COLO668 (cell line): Measurements from ENCODE around the gene AGO1.
"Not testable (repeated sequence)": the region's sequence is repeated elsewhere in the genome, so short reads cannot be mapped to it uniquely, and the experiment has no call there.

ENCODE experiments used
- DNase-seq: peaks from one replicate; lab custom pipeline; 2025; ENCODE audit not compliant: unreplicated experiment; lab: John Stamatoyannopoulos, UW

The AGO1 gene

DNA sequence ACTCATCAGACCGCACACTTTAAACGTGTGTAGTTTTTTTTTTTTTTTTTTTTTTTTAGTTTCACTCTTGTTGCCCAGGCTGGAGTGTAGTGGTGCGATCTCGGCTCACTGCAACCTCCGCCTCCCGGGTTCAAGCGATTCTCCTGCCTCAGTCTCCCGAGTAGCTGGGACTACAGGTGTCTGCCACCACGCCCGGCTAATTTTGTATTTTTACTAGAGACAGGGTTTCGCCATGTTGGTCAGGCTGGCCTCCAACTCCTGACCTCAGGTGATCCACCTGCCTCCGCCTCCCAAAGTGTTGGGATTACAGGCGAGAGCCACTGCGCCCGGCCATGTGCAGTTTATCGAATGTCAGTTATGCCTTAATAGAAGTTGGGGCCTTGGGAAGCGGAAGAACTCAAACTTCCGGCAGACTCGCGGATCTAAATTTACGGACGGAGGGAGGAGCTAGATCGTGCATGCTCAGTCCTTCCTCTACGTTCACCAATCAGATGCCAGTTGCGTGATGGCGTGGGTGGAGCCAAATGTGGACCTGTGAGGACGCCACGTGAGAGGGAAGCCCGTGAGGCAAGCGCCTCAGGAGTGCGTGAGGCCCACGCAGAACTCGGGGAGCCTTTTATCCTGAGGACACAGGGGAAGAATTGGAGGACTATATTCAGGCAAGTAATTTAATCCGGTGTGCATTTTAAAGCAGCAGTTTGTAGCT, 13.6 kb upstream of the AGO1 start:
- DNase-seq: not testable (repeated sequence)

DNA sequence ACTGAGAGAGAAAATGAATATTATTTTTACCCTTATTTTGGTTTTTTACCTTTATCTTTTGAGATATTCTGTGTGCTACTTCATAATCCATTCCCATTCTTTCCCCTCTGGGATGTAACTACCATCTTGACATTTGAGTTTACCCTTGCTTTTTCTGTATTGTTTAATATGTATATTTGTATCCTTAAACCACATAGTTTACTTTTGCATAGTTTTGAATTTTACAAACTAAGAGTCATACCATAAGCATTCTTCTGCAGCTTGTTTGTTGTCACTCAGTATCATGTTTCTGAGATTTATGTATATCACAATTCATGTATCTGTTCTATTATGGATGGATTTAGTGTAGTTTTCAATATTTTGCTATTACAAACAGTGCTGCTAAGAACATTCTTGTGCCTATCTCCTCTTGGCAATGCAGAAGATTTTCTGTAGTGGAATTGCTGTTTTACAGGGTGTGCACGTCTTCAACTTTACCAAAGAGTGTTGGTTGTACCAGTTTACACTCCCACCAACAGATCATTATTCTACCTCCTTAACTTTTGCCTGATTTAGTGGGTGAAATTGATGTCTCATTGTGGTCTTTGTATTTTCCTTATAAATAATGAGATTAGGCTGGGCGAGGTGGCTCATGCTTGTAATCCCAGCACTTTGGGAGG, 12.2 kb upstream of the AGO1 start:
- DNase-seq: no peak

DNA sequence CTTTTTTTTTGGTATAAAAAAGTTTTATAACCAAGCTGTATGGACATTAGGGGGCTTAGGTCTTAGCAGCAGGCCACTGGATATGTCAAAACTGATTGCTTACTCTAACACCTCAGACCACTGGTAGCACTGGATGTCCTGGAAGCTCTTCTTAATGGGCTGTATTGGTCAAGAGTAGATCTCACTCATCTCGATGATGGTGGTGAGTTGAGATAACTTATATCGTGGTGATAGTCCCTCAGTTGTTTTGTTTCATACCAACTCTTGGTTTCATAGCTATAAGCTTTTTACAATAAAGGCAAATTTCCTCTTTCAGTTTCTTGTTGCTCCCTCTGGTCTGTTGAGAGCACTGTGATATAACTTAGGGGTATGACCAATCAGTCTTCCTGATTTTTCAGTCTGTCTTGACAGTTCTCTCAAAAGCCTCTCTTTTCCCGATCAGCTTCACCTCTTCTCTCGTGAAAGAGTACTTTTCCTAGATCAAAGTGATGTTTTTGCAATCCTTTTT, 9.7 kb upstream of the AGO1 start:
- DNase-seq: no peak

DNA sequence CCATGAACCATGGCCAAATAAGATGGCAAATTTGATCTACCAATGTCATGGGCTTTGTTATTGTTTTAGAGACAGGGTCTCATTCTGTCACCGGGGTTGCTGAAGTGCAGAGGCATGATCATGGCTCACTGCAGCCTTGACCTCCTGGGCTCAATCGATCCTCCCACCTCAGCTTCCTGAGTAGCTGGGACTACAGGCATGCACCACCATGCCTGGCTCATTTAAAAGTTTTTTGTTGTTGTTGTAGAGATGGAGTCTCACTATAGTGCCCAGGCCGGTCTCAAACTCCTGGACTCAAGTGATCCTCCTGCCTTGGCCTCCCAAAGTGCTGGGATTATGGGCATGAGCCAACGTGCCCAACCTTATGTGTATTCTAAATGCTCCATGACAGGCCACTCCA, 8.9 kb upstream of the AGO1 start:
- DNase-seq: not testable (repeated sequence)

DNA sequence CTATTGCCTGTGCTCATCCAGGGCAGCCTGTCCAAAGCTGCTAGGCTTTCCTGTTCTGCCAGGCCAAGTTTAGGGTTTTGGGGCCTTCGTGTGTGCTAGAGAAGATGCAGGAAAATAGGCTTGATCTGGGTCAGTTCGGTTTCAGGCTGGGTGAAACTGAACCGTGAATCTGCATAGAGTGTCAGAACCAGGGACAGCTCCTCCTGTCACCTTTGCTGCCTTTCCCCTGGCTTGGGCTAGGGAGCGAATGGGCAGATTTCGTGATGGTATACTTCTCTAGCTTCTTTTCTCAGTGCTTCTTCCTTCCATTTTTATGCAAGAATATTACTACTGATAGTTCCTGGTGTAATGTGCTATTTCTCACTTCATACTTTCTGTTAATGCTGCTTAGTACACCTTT, 6.0 kb upstream of the AGO1 start:
- DNase-seq: no peak

DNA sequence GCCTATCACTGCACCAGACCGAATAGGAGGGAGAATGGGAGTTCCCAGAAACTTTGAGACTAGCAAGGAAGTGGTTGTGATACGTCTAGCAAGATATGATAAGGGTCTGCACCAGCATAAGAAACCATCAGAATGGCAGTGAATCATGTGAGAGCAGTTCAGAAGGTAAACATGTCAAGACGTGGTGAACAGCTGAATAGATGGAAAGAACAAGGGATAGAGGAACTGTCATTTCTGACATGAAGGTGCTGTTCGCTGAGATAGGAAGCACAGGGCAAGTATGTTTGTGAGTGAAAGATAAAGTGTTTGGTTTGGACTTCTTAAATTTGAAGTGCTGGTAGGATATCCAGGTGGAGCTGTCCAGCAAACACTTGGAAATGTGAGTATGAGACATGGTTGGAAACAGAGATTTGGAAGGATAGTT, 1.1 kb upstream of the AGO1 start:
- no peak for DNase-seq

DNA sequence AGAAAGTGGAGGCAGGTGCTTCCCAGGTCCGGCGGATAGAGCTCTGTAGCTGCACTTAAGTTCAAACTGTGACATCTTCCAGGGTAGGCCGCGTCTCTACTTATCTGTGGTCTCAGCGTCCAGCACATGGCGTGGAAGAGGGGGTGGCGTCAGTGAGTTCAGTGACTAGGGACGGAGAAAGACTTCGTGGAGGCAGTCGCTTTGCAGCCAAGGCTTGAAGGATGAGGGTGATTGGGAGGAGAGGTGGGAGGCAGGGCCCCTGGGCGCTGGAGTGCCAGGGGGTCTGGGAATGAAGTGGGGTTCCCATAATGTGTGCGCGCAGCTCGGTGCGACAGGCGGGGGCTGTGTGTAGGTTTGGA, 444 bp upstream of the AGO1 start:
- no peak for DNase-seq

DNA sequence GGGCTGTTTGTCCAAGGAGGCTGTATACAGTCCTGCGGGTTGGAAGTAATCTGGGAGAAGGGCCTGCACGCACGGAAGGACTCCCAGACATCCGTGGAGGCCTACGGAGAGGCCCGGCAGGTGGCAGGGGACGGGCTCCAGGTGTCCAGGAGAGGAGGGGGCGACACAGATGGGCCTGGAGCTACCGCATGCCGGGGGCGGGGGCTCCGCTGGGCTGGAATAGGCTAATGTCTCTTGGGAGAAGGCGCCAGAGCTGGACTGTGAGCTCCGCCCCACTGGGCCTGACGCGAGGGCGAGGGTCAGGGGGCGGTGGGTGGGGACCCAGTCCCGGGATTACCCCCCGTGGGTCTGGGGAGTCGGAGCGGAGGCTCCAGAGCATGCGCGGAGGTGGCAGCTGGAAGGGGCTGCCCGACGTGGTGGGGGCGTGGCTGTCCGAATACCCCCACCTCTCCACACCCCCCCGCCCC, 659 bp downstream of the AGO1 start:
- DNase-seq: peak; percentile 57

DNA sequence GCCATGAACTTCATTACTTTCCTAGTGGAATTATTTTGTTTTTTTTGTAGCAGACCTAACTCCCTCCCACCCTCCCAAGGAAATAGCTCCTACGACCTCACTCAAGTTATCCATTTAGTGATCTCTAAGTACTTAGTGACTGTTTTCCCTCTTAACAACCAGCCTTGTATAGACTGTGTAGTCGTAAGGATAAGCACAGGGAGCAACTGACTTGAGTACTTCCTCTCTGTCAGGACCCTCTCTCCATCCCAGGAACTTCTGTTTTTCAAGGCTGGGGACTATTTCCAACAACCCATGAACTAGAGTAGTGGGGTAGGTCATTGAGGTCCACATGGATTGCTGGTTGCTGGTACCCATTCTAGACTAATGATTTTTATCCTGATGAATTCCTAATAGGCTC, 1.9 kb downstream of the AGO1 start:
- no peak for DNase-seq

DNA sequence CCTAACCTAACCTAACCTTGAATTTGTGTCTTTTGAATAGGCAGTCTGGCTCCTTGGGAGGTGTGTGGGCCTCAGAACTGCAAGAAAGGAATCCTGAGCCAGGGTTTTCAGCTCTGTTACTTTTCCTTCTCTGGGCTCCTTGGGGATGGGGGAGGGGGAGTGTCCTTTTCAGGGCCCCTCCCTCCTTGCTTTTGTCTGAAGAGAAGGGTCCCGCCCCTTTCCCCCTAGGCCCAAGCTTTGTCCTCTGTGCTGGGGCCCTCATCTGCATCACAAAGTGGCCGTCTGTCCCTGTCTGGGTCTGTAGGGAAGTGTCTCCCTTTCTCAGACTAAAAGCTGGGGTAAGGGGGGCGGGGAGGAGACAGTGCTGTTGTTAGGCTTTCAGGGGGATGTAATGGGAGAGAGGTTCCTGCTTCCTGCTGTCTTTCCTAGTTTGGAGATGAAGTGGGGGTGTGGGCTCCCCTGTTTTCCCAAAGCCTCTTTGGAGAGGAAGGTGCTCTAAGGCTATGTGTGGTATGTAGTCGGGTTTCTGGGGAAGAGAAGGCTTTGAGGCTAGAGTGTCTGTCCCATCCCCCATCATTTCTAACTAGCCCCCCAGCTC, 3.1 kb downstream of the AGO1 start:
- peak; percentile 38 for DNase-seq

DNA sequence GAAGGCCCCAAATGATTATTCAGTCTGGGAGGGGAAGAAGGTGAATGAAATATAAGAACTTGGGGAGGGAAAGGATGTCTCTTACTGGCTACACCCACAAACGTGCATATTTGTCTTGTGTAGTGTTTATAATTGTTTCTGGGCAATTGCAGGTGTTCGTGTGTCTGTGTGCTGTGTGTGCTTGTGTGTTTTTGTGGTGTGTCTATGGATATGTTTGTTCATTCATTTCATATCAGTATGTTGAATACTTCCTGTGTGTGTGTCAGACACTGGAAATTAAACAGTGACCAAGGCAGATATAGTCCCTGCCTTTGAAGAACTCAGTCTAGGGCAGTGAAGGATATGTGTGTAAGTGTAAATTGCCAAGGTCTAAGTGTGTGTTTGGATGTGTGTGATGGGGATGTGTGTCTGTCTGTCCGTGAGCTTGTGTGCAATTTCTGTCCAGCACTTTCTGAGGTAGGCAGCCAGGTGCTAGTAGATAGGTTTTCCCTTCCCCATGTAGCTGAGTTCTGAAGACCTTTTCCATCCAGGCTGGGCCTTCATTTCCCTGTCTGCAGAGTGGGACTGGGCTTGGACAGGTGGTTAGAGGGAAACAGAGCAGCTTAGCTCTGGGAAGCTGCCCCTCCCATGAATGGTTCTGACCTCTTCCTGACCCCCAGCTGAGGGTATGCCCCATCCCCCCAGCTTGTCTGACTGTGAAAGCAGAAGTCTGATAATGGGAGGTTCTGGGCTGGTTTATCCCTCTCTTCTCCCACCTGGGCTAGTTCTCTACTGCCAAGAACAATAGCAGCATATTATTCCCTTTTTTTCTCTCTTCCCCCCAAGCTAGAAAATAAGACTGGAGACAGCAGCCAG, 3.8 kb downstream of the AGO1 start:
- peak; percentile 26 for DNase-seq

DNA sequence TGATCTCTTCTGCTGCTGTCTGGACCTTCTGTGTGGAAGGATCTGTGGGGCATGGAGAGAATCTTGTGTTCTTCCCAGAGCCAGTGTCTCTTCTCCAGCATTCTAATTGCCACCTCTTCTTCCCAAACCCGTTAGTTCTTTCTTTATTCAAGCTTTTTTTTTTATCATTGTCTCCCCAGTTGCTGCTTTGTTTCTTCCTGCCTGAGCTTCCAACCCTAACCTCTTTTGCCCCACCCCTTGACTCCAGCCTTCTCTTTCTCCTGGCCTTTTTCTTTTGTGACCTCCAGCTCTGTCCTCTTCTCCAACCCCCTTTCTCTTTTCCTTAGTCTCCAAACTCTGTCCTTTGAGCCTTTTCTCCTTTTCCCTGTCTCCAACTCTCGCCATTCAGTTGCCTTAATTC, 4.5 kb downstream of the AGO1 start:
- no peak for DNase-seq

DNA sequence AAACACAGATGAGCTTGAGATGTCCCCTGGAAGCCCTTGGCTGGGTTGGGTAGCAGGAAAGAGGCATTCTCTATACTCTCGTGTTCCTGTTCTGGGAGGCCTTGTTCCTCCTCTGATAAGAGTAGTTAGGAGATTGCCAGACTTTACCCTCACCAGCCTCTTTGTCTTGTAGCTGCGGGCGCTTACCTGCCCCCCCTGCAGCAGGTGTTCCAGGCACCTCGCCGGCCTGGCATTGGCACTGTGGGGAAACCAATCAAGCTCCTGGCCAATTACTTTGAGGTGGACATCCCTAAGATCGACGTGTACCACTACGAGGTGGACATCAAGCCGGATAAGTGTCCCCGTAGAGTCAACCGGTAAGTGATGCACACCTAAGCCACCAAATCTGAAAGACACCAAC, 5.2 kb downstream of the AGO1 start:
- DNase-seq: no peak

DNA sequence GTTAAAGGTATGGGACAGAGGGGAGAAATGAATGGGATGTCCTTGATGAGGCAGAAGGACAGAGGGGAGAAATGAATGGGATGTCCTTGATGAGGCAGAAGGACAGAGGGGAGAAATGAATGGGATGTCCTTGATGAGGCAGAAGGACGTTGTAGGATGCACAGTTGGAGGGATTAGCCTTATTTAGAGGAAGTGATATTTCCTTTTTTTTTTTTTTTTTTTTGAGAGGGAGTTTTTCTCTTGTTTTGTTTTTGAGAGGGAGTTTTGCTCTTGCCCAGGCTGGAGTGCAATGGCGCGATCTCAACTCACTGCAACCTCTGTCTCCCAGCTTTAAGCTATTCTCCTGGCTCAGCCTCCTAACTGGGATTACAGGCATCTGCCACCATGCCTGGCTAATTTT, 6.0 kb downstream of the AGO1 start:
- not testable (repeated sequence) for DNase-seq

DNA sequence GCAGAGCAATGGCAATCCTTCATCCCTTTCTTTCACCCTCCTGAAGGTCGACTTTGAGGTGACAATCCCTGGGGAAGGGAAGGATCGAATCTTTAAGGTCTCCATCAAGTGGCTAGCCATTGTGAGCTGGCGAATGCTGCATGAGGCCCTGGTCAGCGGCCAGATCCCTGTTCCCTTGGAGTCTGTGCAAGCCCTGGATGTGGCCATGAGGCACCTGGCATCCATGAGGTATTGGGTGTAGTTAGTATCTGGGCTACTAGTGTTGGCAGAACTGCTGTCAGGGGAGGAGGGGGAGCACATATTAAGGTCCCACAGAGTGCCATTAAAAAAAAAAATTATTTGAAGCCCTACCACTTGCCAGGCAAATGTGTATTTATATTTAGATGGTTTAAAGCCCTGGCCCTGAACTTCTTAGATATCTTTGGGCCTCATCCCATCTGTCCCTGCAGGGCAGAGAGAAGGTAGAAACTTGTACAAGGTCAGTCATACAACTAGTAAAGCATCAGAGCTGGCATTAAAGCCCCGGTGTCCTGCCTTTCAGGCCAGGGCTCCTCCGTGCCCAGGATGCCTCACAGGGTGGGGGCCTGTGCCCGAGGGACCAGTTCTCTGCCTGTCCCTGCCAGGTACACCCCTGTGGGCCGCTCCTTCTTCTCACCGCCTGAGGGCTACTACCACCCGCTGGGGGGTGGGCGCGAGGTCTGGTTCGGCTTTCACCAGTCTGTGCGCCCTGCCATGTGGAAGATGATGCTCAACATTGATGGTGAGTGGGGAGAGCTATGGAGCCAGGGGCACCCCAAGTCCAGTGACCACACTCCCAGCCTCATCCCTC, 10.3 kb downstream of the AGO1 start:
- no peak for DNase-seq

DNA sequence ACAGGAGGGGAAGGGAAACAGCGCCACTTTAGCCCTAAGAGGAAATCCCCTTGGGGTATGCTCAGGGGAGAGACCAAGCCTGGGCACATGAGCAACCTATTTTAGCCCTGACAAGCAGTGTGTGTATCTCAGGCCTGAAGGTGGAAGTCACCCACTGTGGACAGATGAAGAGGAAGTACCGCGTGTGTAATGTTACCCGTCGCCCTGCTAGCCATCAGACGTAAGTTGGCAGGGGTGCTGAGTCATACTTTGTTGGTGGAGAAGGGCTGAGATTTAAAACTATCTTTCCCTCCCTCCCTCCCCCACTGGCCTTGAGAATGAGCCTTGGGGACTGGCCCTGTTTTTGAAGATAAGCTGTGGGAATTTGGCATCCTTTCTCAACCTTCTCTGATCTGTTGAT, 11.2 kb downstream of the AGO1 start:
- DNase-seq: no peak

DNA sequence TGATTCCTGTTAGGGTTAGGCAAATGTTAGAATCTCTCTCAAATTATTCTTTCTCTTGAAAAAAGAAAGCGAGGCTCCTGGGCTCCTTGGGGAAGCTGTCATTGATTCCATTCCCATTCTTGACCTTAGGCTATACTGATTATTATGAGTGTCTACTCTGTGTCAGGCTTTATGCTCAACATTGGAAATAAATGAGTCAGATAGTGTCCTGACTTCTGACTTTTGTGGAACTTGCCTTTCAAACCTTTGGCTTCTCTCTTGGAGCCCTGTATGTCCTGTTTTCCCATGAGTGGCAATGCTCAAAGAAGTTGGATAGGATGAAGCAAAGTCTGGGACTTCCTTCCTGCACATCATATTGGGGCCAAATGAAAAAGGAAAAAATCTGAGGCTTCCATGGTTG, 11.6 kb downstream of the AGO1 start:
- DNase-seq: no peak

DNA sequence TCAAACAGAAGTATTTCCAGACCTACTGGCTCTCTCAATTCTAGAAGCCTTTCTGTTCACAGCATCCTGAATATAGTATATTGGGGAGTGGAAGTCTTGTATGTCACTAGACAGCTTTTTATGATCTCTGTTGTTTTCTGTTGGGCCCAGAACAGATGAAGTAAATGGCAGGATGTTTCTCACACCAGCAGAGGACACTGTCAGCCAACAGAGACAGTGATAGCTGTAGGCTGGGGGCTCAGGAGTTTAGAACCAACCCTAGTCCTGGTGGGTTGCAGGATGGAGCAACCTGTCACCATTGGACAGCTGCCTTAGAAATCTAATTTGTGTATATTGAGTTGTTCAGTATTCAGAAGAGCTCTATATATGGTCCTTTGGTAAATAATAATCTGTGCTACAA, 16.9 kb downstream of the AGO1 start:
- DNase-seq: no peak

DNA sequence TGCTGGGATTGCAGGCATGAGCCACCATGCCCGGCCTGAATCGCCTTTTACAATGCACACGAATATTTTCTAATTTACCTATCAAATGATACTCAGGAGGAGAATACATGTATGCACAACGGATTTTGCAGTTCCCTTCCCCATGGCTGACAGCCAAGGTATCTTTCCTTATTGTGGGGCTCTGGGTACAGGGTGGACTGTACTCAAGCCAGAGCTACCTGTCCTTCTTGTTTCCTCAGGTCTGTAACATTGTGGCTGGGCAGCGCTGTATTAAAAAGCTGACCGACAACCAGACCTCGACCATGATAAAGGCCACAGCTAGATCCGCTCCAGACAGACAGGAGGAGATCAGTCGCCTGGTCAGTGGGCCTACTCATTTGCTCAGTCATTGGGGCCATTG, 18.2 kb downstream of the AGO1 start:
- DNase-seq: no peak

DNA sequence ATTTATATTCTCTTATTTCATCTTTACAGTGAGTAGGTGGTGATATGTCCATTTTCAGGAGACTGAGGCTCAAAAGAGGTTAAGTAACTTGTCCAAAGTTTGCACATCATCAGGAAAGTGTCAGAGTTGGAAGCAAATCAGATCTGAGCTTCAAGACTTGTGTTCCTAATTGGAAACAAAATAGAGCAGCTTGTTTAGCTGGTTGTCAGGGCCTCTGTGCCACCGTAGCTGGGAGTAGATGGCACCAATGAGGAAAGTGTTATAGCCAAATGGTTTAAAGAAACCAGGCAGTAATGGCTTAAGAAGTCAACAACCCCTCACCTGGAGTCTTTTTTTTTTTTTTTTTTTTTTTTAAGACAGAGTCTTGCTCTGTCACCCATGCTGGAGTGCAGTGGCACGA, 19.7 kb downstream of the AGO1 start:
- no peak for DNase-seq

DNA sequence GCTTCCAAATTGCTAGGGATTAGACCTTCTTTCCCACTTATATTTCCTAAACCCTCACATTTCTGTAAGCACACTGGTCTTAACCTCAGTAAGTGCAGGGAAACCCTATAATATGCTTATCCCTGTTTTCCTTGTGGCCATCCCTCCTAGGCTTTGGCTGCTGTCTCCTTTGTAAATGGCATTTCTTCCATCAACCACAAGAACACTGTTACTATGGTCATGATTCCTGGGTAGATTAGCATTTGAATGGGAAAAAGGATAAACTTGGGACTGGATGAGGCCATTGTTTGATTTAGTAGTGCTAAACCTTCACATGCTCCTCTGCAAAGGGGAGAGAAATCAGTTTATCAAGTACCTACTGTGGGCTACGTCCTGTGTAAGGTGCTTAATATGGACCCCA, 31.7 kb downstream of the AGO1 start:
- no peak for DNase-seq
